ENCODE measurements around the gene DTX3.
"Not testable (repeated sequence)": the region's sequence is repeated elsewhere in the genome, so short reads cannot be mapped to it uniquely, and the experiment has no call there.

The DTX3 gene

GRCh38 chr12:57568838-57569237 is 35.8 kb upstream of the DTX3 start:
- TF ChIP-seq CTCF (IDR thresholded peaks at IDR 0.05; ENCODE audit: borderline replicate concordance, extremely low read depth, low read length, poor library complexity, severe bottlenecking), result no peak
- TF ChIP-seq EZH2 (IDR thresholded peaks at IDR 0.05; ENCODE audit: borderline replicate concordance, low read depth, low read length, severe bottlenecking), result no peak
- H3K36me3 ChIP-seq (ENCODE audit: insufficient read depth, low read length), result no peaks in the 10 kb centered on the region
- H2AFZ ChIP-seq (ENCODE audit: low read depth, low read length), result no peak overlapping the region
- no peaks in the 10 kb centered on the region for H4K20me1 ChIP-seq (ENCODE audit: insufficient read depth, low read length)
- ATAC-seq (ENCODE audit: insufficient read depth, low read depth) (no peak), DNase-seq (no peak)
- H3K4me2 ChIP-seq (ENCODE audit: insufficient read depth, low read length), result no peak overlapping the region
- H3K4me3 ChIP-seq (ENCODE audit: low read depth in 1 of 2, low read length in 2 of 2), result no peak overlapping the region
- no peaks in the 10 kb centered on the region for H3K4me1 ChIP-seq (ENCODE audit: insufficient read depth, low read length)
- no peak overlapping the region for H3K9ac ChIP-seq (ENCODE audit: low read depth, low read length)
- H3K27me3 ChIP-seq (ENCODE audit: insufficient read depth, low read length, poor library complexity), result peaks cover 4% of the 10 kb centered on the region
- H3K79me2 ChIP-seq (ENCODE audit: insufficient read depth, low read length), result no peaks in the 10 kb centered on the region
- no peaks in the 10 kb centered on the region for H3K9me3 ChIP-seq (ENCODE audit: insufficient read depth, low read length, severe bottlenecking)
- no peak overlapping the region for H3K27ac ChIP-seq (ENCODE audit: low read length)

GRCh38 chr12:57569858-57570257 is 34.8 kb upstream of the DTX3 start:
- no peak overlapping the region for H3K9ac ChIP-seq (ENCODE audit: low read depth, low read length)

GRCh38 chr12:57570438-57570837 is 34.2 kb upstream of the DTX3 start:
- H4K20me1 ChIP-seq (ENCODE audit: insufficient read depth, low read length); H2AFZ ChIP-seq (ENCODE audit: low read depth, low read length); H3K9me3 ChIP-seq (ENCODE audit: insufficient read depth, low read length, severe bottlenecking); H3K4me3 ChIP-seq (ENCODE audit: low read depth in 1 of 2, low read length in 2 of 2); H3K27me3 ChIP-seq (ENCODE audit: insufficient read depth, low read length, poor library complexity); DNase-seq; H3K9ac ChIP-seq (ENCODE audit: low read depth, low read length); H3K79me2 ChIP-seq (ENCODE audit: insufficient read depth, low read length); H3K4me2 ChIP-seq (ENCODE audit: insufficient read depth, low read length); ATAC-seq (ENCODE audit: insufficient read depth, low read depth); H3K27ac ChIP-seq (ENCODE audit: low read length); H3K36me3 ChIP-seq (ENCODE audit: insufficient read depth, low read length); H3K4me1 ChIP-seq (ENCODE audit: insufficient read depth, low read length): not testable (repeated sequence)

More at GRCh38 chr12:57569858-57570257, 34.8 kb upstream of the DTX3 start:
- no peaks in the 10 kb centered on the region for H3K4me1 ChIP-seq (ENCODE audit: insufficient read depth, low read length)
- no peaks in the 10 kb centered on the region for H4K20me1 ChIP-seq (ENCODE audit: insufficient read depth, low read length)
- H3K27me3 ChIP-seq (ENCODE audit: insufficient read depth, low read length, poor library complexity), result no peaks in the 10 kb centered on the region
- no peak overlapping the region for H2AFZ ChIP-seq (ENCODE audit: low read depth, low read length)
- H3K36me3 ChIP-seq (ENCODE audit: insufficient read depth, low read length), result no peaks in the 10 kb centered on the region
- H3K4me3 ChIP-seq (ENCODE audit: low read depth in 1 of 2, low read length in 2 of 2), result no peak overlapping the region
- H3K27ac ChIP-seq (ENCODE audit: low read length), result no peak overlapping the region
- ATAC-seq (ENCODE audit: insufficient read depth, low read depth) (no peak), DNase-seq (no peak)
- H3K79me2 ChIP-seq (ENCODE audit: insufficient read depth, low read length), result no peaks in the 10 kb centered on the region
- no peaks in the 10 kb centered on the region for H3K9me3 ChIP-seq (ENCODE audit: insufficient read depth, low read length, severe bottlenecking)
- no peak for TF ChIP-seq EZH2 (IDR thresholded peaks at IDR 0.05; ENCODE audit: borderline replicate concordance, low read depth, low read length, severe bottlenecking)
- no peak for TF ChIP-seq CTCF (IDR thresholded peaks at IDR 0.05; ENCODE audit: borderline replicate concordance, extremely low read depth, low read length, poor library complexity, severe bottlenecking)
- no peak overlapping the region for H3K4me2 ChIP-seq (ENCODE audit: insufficient read depth, low read length)

- Histone ChIP-seq H3K9me3 (ENCODE audit: insufficient read depth, low read length, severe bottlenecking) (no peaks in the 10 kb centered on the region), H4K20me1 (ENCODE audit: insufficient read depth, low read length) (no peaks in the 10 kb centered on the region), H3K9ac (ENCODE audit: low read depth, low read length) (no peak overlapping the region), H3K4me1 (ENCODE audit: insufficient read depth, low read length) (no peaks in the 10 kb centered on the region), H3K27me3 (ENCODE audit: insufficient read depth, low read length, poor library complexity) (peaks cover 6% of the 10 kb centered on the region), H3K4me2 (ENCODE audit: insufficient read depth, low read length) (no peak overlapping the region), H3K4me3 (ENCODE audit: low read depth in 1 of 2, low read length in 2 of 2) (no peak overlapping the region), H3K79me2 (ENCODE audit: insufficient read depth, low read length) (no peaks in the 10 kb centered on the region), H3K36me3 (ENCODE audit: insufficient read depth, low read length) (no peaks in the 10 kb centered on the region), H3K27ac (ENCODE audit: low read length) (no peak overlapping the region), H2AFZ (ENCODE audit: low read depth, low read length) (no peak overlapping the region)
- DNase-seq (no peak), ATAC-seq (ENCODE audit: insufficient read depth, low read depth) (no peak)
- no peak for TF ChIP-seq EZH2 (IDR thresholded peaks at IDR 0.05; ENCODE audit: borderline replicate concordance, low read depth, low read length, severe bottlenecking)
- TF ChIP-seq CTCF (IDR thresholded peaks at IDR 0.05; ENCODE audit: borderline replicate concordance, extremely low read depth, low read length, poor library complexity, severe bottlenecking), result no peak
Observed at GRCh38 chr12:57571926-57572762, 32.5 kb upstream of the DTX3 start.
